GM04504 (cell line): ENCODE data around the gene SERPINE2.

Source experiments
- DNase-seq: peaks from one replicate; pipeline ENCODE4 v3.0.0-alpha.2; 2012; ENCODE audit warnings: low read depth

The SERPINE2 gene

DNA sequence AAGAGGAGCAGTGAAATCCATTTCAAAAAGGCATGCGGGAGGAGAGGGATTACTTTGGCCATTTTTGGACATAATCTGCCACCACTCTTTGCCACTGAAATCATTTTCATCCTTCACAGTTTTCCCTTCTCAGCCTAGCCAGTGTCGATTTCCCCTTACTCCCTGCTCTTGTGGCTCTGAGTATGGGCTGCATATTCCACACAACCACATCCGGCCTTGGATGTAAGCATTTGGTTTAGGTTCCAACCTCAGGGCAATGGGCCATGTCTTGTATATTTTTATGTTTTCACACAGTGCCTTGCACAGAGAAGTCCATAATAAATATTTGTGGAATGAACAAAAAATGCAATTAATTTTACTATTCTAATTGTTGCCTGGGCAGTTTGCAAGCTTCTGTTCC is 7.7 kb upstream of the SERPINE2 start:
- DNase-seq: no peak

DNA sequence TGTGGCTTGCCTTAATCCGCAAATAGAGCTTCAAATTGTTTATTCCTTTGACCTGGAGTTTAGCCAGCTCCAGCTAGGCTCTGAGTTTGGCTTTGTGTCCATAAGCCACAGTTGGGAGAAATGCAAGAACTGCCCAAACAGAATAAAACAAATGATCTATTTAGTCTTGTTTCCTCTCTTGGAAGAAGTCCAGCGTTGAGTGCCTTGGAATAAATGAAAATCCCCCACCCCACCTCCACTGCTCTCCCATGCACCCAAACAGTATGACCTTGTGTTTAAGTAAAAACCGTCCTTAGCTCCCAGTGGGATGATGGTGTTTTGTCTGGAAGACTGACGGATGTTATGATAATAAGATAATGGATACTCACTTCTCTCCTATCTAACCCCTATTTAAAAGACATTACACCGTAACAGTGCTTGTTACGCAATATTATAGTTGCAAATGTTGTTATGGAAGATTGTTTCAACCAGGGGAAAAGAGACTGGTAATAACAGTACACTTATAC is 3.2 kb upstream of the SERPINE2 start:
- no peak for DNase-seq

DNA sequence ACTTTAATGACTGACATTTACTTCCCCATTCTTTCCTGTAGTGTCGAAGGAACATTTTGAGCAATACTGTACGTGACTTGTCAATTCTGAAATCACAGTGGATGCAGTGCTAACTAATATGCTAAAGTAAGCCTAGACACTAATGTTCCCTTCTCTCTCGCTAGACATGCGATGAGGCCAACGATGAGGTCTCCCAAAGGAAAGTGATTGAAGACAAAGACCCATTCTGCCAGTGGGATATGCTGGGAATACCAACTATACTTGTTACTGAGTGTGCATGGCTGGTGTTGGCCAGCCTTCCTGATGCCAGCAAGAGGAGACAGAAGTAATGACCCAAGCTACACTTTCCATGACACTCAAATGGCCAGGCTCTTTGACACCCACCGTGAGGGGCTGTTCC is 2.5 kb upstream of the SERPINE2 start:
- no peak for DNase-seq

DNA sequence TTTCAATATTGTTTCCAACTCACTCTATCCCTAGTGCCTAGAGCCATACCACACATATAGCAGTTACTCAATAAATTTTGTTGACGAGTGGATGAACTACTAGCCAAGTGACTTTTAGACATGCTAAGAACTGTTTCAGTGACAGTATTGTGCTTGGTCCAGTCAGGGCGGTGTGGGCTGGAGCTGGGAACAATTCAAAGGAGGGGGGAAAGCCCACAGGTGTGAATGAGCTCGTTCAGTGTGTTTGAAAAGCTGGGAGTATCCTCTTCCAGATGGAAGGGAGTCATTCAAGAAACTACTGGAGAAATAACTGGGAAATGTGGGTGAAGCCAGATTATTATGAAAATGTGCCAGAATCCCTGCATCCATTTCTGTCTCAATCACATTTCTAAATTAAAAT is 1.7 kb upstream of the SERPINE2 start:
- DNase-seq: no peak

DNA sequence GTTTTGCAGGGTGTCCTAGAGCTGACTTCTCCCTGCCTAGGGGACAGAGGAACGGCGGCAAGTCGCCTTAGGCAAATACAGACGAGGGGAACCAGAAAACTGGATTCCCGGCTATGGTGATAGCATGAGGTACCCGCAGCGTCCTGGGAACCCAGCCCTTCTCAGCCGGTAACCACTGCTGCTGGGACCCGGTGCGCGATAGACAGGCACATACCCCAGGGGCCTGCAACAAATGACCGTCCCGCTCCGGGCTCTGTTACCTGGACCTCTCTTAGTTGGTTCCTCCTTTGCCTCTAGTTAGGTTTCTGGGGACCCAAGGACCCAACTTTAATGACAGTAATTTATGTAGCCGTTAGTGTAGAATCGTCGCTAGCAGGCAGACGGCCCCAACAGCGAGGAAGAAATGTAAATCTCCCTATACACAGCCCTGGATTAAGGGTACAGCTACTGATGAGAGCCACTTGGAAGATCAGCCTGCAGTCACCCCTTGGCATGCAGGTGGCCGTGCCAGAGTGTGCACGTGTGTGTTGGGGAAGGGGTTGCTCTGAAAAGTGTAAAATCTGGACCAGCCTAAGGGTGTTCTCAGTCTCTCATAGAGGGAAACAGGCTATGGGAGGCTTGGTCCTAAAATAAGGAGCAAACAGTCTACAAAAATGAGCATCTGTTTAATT is 819 bp upstream of the SERPINE2 start:
- no peak for DNase-seq

DNA sequence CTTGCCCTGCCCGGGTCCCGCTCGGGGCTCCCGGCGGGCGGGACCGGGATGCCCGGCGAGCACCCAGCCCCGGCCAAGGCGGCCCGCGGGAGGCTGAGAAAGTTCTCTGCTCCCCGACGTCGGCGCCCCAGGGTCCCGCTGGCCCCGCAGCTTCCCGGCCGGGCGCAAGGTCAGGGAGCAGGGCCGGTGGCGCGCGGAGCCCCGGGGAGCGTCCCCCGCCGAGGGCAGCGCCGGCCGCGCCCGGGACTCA is 331 bp downstream of the SERPINE2 start:
- no peak for DNase-seq

DNA sequence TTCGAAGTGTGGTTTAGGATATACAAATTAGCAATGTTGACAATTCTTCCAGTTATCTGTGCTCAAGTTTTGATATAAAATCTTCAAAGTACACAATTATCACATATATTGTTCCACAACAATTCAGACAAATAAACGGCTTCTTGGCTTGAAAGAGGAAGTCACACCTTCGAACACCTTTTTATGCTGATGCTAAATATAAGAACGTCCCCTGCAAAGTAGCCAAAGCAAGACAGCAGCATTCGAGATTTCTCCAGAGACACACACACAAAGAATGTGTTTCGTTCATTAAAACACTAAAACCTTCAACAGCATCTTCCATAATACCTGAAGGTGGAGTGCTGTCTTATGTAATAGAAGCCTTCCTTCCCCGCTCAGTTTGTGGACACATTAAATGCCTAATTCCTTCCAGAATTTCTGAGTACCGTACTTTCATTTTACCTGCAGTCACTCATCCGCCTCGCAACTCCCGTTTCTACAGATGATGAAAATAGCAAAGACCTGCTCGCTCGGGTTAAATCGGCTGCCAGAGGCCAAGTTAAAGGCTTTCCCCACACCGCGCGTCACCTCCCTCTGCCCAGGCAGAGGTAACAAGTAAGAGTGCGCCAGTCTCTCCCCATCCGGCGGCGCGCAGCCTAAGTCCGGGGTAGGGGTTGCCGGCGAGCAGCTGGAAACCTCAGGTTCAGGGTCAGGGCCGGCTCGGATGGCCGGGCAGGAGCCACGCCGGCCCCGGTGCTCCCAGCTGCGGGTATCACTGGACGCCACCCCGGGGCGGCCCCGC is 847 bp downstream of the SERPINE2 start:
- DNase-seq: no peak

DNA sequence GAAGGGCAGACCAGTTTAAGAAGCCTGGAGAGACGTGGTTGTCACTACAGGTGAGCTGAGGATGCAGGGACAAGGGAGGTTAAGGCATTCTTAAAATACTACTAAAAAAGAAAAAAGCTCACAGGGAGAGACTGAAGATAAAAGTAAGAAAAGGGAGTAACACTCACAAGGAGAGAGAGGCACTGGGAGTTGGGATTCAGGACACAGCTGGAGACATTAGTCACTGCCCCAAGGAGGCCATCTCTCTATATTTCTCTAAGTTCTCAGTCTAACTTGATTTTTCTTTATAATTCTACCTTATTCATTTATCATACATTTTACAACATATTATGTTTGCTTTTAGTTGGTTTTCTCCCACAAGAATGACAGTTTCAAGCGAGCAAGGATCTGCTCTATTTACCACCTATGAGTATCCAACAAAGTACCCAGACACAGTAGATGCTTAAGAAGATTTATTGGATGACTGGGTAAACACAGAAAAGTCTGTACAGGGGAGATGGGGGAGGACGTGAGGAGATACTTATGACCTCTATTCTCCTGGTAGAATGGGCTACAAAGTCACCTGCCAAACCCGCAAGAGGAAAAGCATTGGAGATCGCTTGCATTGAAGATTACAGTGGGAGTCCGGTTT is 2.2 kb downstream of the SERPINE2 start:
- DNase-seq: no peak

DNA sequence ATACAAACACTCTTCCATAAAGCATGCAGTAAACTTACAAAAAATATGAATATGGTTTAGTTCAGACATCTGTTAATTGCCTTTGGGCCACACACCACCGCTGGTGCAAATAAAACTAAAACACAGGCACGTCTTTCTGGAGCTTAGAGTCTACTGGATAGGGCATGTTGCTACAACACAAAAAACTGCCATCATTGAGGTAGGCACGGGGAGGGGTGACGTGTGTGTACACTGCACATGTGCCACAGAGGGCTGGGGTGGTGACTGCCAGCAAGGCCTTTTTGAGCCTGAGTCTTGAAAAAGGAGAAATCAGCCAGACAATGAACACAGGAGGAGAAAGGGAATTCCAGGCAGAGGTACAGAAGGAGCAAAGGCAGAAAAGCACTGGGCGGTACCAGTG is 5.1 kb downstream of the SERPINE2 start:
- DNase-seq: no peak

DNA sequence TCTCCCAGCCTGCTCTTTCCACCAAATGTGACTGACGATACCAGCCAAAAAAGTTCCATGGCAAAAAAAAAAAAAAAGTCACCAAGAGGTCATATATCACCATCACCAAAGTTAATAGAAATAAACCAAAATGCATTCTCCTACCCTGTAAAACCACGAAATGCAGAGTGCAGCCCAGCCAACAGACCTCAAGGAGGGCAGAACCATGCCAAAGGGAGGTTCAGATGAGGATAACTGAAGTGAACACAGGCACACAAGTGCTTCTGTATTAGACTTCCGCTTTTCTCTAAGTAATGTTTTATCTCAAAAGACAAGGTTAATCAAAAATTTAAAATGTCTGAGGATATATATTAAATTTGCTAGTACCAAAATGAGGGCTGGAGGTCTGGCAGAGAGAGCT is 5.5 kb downstream of the SERPINE2 start:
- DNase-seq: no peak

DNA sequence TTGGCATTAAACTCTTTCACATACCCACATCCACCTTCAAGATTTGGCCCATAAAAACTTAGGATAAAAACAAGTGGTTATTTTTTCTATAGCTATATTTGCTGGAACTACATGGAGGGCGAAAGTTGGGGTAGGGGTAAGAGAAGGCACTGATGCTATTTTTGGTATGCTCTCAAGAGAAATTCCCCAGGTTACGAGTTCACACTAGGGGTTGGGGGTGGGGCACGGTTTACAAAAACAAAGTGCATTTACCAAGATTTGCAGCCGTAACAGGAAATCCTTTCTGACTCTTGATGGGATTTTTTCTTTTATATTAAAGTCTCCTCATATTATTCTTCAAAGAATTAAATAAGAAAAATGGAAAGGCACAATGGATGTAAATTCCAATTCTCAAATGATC is 6.8 kb downstream of the SERPINE2 start:
- DNase-seq: no peak

DNA sequence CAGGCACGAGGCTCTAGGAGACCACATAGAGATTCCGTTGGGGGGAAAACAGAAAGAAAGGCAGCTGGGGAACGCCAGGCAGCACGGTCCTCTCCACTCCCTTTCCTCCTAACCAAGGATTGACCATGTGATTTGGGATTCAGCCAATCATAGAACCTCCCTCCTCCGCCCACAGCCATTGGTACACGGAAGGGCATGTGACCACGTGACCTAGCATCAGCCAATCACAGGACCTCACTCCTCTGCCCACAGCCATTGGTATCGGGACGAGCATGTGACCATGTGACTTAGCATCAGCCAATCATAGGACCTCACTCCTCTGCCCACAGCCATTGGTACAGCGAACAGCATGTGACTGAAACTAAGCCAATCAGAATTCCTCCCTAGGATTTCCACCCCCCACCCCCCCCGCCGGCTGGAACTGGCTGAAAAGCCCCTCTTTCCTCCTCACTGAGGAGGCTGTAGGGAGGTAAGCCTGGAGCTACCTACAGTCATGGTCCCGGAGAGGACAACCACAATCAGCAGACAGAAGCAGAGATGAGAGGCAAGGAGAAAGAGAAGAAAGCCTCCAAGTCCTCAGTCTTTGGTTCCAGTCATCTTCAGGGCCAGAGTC is 7.6 kb downstream of the SERPINE2 start:
- no peak for DNase-seq

DNA sequence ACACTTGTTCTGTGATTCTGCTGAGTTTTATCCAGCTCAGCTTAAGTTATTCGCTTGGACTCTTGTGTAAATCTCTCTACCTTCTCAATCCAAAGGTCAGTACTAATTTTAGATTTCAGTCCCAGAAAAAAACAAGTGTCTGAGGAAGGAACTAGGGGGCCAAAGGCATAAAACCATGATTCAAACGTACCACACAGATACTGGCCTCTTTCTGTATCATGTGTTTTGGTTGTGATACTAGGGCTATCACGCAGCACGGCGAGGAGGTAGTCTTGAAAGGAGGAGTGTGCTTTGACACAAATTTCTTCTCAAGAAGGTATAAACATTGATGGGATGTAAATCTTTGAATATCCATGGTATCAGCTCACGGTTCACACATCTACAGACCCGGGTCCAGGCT is 8.3 kb downstream of the SERPINE2 start:
- no peak for DNase-seq

DNA sequence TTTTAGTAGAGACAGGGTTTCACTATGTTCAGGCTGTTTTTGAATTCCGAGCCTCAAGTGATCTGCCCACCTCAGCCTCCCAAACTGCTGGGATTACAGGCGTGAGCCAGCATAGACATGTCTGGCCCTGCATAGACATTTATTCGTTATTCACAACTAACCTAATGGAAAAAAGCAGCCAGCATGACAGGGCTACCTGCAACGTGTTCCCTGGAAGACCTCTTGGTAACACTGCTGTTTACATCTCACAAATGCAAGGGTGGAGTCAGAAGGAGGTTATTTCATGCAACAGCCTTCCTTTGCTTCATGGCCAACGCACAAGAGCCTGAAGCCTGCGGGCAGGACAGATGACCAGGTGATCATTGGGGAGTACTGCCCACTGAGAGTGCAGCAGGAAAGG is 9.2 kb downstream of the SERPINE2 start:
- DNase-seq: no peak

DNA sequence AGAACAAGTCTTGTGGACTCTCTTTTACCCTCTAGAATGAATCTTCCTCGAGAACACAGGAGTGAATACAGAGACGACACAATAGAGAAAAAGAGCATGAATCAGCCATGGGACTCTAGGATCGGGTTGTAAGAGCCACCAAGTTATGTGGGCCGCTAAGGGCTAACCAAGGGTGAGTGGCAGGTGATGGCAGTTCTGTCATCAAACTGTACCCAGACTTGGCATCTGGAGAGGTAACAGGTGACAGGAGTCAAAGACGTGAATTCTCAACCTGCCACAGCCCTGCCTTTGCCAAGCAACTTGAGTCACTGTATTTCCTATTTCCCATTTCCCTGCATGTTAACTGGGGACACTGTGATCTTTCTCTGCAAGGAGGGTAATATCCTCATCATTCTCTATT is 11.2 kb downstream of the SERPINE2 start:
- DNase-seq: no peak

DNA sequence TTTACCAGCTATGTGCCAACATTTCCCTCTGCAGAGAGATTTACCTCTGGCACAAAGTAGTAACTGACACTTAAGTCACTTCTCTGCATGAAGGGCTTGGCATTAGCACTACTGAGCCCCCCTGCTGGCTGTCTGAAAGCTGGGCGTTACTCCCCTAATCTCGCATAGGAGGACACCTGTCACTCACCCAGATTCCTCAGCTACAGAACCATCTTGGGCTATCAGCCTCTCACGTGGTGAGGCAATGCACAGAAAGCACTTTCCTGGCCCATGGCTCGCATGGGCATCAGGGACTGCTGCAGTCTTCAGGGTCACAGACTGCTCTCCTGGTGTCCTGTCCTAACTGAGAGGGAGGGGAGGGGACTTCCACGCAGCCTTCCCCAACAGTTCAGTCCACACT is 12.0 kb downstream of the SERPINE2 start:
- no peak for DNase-seq

DNA sequence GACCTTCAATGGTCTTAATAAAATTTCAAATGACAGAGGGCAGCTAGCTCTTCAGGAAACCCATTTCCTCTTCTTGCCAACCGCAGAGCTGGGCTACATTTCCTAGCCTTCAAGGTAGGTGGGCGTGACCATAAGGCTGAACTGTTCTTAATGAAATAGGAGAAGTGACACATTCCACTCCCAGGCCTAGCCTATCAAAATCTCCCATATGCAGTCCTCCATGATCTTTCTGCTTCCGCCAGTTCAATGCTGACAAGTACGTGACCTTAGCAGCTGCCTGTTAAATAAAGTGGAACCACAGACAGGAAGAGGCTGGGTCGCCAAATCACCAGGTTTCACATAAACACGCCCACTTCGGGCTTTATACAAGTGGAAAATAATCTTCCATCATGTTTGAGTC is 13.2 kb downstream of the SERPINE2 start:
- DNase-seq: no peak

DNA sequence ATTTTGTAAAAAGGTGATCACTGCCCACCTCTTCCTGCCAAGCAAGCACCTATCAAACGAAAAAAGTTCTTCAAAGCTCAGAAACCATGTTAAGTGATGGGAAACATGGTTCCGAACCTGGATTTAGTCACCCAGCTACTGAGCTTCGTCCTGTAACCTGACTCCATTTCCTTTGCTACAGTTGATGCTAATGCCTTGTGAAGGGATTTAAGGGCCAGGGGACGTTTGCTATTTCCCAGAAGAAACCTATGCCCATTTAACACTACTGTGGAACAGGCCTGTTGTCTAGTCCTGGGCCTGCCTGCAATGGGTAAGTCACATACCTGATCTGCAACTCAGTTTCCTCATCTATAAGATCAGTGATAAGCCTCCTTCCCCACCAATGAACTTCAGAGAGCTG is 14.8 kb downstream of the SERPINE2 start:
- DNase-seq: no peak

DNA sequence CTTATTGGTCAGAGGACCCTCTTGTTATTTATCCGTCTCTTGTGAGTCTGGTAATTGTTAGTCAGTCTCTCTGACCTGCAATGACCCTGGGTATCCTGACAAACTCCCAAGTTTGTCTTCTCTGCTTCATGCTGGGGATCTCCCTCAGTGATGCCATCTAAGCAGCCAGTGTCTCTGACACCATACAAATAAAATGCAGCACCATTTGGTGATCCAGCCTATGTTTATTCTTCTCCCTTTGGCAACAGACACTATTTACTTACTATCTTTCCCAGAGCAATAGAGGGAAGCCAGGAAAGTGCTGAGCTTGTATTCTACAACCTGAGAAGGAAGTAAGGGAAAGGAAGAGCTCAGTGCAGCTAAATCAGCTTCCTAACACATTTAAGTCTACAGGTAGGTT is 15.9 kb downstream of the SERPINE2 start:
- peak; percentile 60 for DNase-seq

DNA sequence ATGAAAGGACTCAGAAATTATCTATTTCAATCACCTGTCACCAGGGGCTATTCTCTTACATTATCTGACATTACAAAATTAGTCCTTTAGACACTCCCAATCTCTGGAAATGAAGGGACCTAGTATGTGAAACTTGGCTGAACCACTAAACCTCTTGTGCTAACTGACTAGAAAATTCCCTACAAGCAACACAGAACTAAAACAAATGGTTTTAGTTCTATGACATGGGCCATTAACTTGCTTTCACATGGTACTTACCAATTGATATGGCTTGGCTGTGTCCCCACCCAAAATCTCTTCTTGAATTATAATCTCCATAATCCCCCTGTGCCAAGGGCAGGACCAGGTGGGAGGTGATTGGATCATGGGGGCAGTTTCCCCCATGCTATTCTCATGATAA is 16.6 kb downstream of the SERPINE2 start:
- no peak for DNase-seq

DNA sequence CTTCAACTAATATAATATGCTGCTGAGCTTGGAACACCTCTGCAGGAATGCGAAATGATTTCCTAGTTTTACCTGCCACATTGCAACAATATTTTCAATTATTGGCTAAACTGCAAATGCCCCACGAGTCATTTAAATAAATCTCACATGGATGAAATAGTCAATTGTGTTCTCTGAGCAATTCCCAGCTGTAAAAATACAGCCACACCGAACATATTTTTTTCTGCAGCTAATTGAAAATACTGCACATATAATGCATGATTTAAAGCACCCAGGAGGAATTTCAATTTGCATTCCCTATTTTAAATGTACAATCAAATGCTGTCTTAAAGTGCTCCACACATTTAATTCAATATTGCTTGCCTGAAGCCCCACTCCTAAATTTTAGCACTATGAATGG is 18.6 kb downstream of the SERPINE2 start:
- DNase-seq: no peak

DNA sequence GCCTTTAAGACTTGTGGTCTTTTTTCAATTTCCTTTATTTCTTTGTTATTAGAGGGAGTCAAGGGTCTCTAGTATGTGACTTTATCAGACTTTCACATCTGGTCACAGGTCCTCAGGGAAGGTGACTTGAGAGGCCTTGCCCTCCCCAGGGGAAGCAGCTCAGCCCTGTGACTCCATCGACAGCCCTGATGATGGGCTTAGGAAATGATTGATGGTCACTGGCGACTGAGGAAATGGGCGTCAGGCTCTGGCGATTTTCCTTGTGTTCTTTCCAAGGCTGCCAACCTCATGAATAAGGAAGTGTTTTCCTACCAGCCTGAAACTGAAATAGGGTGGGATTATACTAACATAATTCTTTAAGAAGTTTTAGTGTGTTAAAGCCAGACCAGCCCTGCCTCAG is 21.1 kb downstream of the SERPINE2 start:
- DNase-seq: no peak

DNA sequence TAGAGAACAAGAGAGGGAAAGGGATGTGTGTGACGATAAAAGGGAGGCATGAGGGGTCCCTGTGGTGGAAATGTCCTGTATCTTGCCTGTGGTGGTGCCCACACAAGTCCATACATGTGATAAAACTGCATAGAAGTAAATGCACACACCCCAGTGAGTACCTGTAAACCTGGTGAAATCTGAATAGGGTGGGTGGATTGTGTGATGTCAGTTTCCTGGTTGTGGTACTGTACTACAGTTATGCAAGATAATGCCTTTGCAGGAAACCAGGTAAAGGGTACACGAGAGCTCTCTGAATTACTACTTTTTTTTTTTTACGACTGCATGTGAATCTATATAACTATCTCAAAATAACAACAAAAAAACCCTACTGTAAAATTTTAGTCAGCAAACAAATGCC is 22.1 kb downstream of the SERPINE2 start:
- no peak for DNase-seq
